Measurements from ENCODE around the gene NR2F2. TPM values are rescaled to one million over a fixed set of nuclear protein-coding genes. Genes with fewer than 3 reads are reported as not detected.

The NR2F2 gene
- total RNA-seq = 9.0 and 12.8 TPM in 2 replicates

GRCh38 chr15:96330450-96331143 lies at the start of gene NR2F2:
TSS of gene NR2F2 (plus strand) at chr15:96330700. CDS start at chr15:96332106, 1,406 bp downstream.

Data from airway epithelial cell (primary cell).